HepG2 (cell line): ENCODE results near the gene DDR2.

Source experiments
- CBFB ChIP-seq: sonication (generic); formaldehyde crosslinking; IDR thresholded peaks from 2 replicates; pipeline ENCODE4 v1.4.0; 2020; ENCODE audit warnings: missing genetic modification reagents
- EHMT2 ChIP-seq: fragments of 200-600 bp; sonication (generic); IDR thresholded peaks from 2 replicates; pipeline ENCODE4 v1.7.0; 2017; ENCODE audit warnings: antibody characterized with exemption, low read depth, low read length, borderline replicate concordance
- TF ChIP-seq, protein P1 (sequence below): sonication (generic); formaldehyde crosslinking; IDR thresholded peaks from 2 replicates; pipeline ENCODE4 v1.4.0; 2020; ENCODE audit warnings: missing genetic modification reagents
- TF ChIP-seq, protein P2 (sequence below): sonication (generic); formaldehyde crosslinking; IDR thresholded peaks from 2 replicates; pipeline ENCODE4 v1.5.0; 2020; ENCODE audit warnings: mild to moderate bottlenecking, missing genetic modification reagents, moderate library complexity

DNA sequence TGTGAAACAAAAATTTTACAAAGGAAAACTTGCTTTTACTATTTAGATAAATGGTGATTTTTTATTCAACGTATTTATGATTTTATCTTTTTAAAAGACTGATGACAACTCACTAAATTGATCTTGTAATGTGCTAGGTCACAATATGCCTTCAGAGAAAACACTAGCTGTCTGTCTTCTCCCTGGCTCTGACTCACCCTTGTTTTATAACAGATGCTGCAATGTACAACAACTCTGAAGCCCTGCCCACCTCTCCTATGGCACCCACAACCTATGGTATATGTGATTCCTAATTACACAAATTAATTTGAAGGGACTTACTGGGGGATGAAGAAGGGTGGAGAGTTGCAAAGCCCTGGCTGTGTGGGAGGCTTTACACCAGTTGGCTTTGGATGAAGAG lies 133.5 kb downstream of the DDR2 start:
- TF ChIP-seq EHMT2: no peak
- TF ChIP-seq, protein P1, sequence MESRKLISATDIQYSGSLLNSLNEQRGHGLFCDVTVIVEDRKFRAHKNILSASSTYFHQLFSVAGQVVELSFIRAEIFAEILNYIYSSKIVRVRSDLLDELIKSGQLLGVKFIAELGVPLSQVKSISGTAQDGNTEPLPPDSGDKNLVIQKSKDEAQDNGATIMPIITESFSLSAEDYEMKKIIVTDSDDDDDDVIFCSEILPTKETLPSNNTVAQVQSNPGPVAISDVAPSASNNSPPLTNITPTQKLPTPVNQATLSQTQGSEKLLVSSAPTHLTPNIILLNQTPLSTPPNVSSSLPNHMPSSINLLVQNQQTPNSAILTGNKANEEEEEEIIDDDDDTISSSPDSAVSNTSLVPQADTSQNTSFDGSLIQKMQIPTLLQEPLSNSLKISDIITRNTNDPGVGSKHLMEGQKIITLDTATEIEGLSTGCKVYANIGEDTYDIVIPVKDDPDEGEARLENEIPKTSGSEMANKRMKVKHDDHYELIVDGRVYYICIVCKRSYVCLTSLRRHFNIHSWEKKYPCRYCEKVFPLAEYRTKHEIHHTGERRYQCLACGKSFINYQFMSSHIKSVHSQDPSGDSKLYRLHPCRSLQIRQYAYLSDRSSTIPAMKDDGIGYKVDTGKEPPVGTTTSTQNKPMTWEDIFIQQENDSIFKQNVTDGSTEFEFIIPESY: no peak
- TF ChIP-seq, protein P2, sequence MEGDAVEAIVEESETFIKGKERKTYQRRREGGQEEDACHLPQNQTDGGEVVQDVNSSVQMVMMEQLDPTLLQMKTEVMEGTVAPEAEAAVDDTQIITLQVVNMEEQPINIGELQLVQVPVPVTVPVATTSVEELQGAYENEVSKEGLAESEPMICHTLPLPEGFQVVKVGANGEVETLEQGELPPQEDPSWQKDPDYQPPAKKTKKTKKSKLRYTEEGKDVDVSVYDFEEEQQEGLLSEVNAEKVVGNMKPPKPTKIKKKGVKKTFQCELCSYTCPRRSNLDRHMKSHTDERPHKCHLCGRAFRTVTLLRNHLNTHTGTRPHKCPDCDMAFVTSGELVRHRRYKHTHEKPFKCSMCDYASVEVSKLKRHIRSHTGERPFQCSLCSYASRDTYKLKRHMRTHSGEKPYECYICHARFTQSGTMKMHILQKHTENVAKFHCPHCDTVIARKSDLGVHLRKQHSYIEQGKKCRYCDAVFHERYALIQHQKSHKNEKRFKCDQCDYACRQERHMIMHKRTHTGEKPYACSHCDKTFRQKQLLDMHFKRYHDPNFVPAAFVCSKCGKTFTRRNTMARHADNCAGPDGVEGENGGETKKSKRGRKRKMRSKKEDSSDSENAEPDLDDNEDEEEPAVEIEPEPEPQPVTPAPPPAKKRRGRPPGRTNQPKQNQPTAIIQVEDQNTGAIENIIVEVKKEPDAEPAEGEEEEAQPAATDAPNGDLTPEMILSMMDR: no peak
- no peak for TF ChIP-seq CBFB
